H1 (cell line): ENCODE results near the gene RNF187. TPM values are rescaled to one million over a fixed set of nuclear protein-coding genes. Genes with fewer than 3 reads are reported as not detected.

Experiments
- CTCF ChIA-PET: fragments of 300-600 bp; sonication (Branson Sonifier 250); formaldehyde crosslinking; loops from one replicate; lab custom pipeline; 2021; ENCODE audit not compliant: partially characterized antibody; lab: Charles Lee
- POLR2A ChIA-PET: fragments of 300-600 bp; sonication (Branson Sonifier 250); formaldehyde crosslinking; loops from one replicate; lab custom pipeline; 2021; ENCODE audit warnings: inconsistent platforms; ENCODE audit not compliant: partially characterized antibody; lab: Charles Lee
- DNase-seq, 2 experiments: peaks; one replicate each; pipeline versions ENCODE4 v3.0.0 to v3.0.0-alpha.2; 2010 to 2022; ENCODE audit warnings: low spot score in 2 of 2, low read depth in 1 of 2, mixed read lengths in 1 of 2
- FAIRE-seq: peaks from 2 replicates; lab custom pipeline; 2011; peaks lifted over from hg19 to GRCh38; lab: Jason Lieb, UNC
- H2AFZ ChIP-seq: 2 replicates; pipeline ENCODE4 v1.8.1; 2012; ENCODE audit warnings: low read length, inconsistent platforms
- H2AK5ac ChIP-seq: 2 replicates; pipeline ENCODE4 v1.6.1; 2013; ENCODE audit warnings: low read depth, low read length
- H2BK120ac ChIP-seq: replicated peaks from 2 replicates; pipeline ENCODE3; 2013; ENCODE audit warnings: low read depth, low read length, inconsistent platforms
- H2BK12ac ChIP-seq: 2 replicates; pipeline ENCODE4 v1.6.1; 2013; ENCODE audit warnings: low read depth, low read length
- H2BK15ac ChIP-seq: 2 replicates; pipeline ENCODE4 v1.6.1; 2013; ENCODE audit warnings: low read length
- H2BK20ac ChIP-seq: 2 replicates; pipeline ENCODE4 v1.6.1; 2013; ENCODE audit warnings: low read length
- H2BK5ac ChIP-seq: 2 replicates; pipeline ENCODE4 v1.6.1; 2013; ENCODE audit warnings: low read depth, low read length
- H3K14ac ChIP-seq: 2 replicates; pipeline ENCODE4 v1.6.1; 2013; ENCODE audit warnings: inconsistent platforms; ENCODE audit not compliant: insufficient read length
- H3K18ac ChIP-seq: 2 replicates; pipeline ENCODE4 v1.6.1; 2013; ENCODE audit warnings: low read length; ENCODE audit errors: extremely low read depth
- H3K23ac ChIP-seq: 2 replicates; pipeline ENCODE4 v1.6.1; 2013; ENCODE audit warnings: inconsistent platforms; ENCODE audit not compliant: insufficient read length
- H3K23me2 ChIP-seq: 2 replicates; pipeline ENCODE4 v1.6.1; 2013; ENCODE audit warnings: low read depth, low read length
- H3K27ac ChIP-seq: 2 replicates; pipeline ENCODE4 v1.6.1; 2011; ENCODE audit warnings: low read depth, low read length, inconsistent platforms
- H3K27me3 ChIP-seq, 4 experiments: replicated peaks in 1 of 4; 1 replicate in 1 of 4; 2 replicates in 3 of 4; pipeline versions ENCODE4 v1.6.1 to v1.8.1; 2011 to 2013; ENCODE audit warnings: low read length in 3 of 4, mild to moderate bottlenecking in 3 of 4, inconsistent platforms in 2 of 4, mixed read lengths in 2 of 4, moderate library complexity in 1 of 4; ENCODE audit not compliant: control insufficient read depth in 3 of 4, insufficient read depth in 3 of 4; ENCODE audit errors: extremely low read depth in 1 of 4
- H3K36me3 ChIP-seq, 4 experiments: 2 replicates each; pipeline versions ENCODE4 v1.6.1 to v1.8.1; 2011 to 2013; ENCODE audit warnings: mild to moderate bottlenecking in 4 of 4, low read length in 3 of 4, moderate library complexity in 2 of 4, control low read depth in 1 of 4, inconsistent platforms in 1 of 4; ENCODE audit not compliant: insufficient read depth in 4 of 4, control insufficient read depth in 2 of 4
- H3K4ac ChIP-seq: replicated peaks from 2 replicates; pipeline ENCODE3; 2013; ENCODE audit warnings: low read length, low read depth, mixed read lengths, inconsistent platforms; ENCODE audit not compliant: insufficient read length
- H3K4me1 ChIP-seq, 4 experiments: replicated peaks in 1 of 4; 1 replicate in 1 of 4; 2 replicates in 3 of 4; pipeline versions ENCODE4 v1.6.1 to v1.8.1; 2011 to 2013; ENCODE audit warnings: low read length in 3 of 4, inconsistent platforms in 2 of 4, mixed read lengths in 1 of 4; ENCODE audit not compliant: insufficient read depth in 4 of 4, control insufficient read depth in 3 of 4
- H3K4me2 ChIP-seq, 2 experiments: 2 replicates each; pipeline versions ENCODE4 v1.6.1 to v1.8.1; 2011 to 2013; ENCODE audit warnings: low read depth in 2 of 2, low read length in 2 of 2, control low read depth in 1 of 2, inconsistent platforms in 1 of 2, mild to moderate bottlenecking in 1 of 2; ENCODE audit not compliant: insufficient read depth in 1 of 2
- H3K4me3 ChIP-seq, 4 experiments: fragments of 200-600, 300-600 bp in 1 of 4; sonication (generic), shearing (Covaris generic), sonication (Bioruptor Twin) in 1 of 4; 2 replicates each; pipeline versions ENCODE4 v1.5.1 to v1.8.1; 2011 to 2016; ENCODE audit warnings: low read length in 4 of 4, low read depth in 3 of 4, control low read depth in 2 of 4, inconsistent platforms in 2 of 4, mild to moderate bottlenecking in 2 of 4, mixed read lengths in 1 of 4, moderate library complexity in 1 of 4; ENCODE audit not compliant: insufficient read depth in 2 of 4; ENCODE audit errors: extremely low read depth in 1 of 4
- H3K56ac ChIP-seq: replicated peaks from 2 replicates; pipeline ENCODE3; 2013; ENCODE audit warnings: low read depth, mild to moderate bottlenecking, mixed read lengths, low read length, inconsistent platforms; ENCODE audit not compliant: insufficient read length
- H3K79me1 ChIP-seq: 2 replicates; pipeline ENCODE4 v1.6.1; 2013; ENCODE audit warnings: low read depth, low read length, control low read depth
- H3K79me2 ChIP-seq, 2 experiments: 2 replicates each; pipeline versions ENCODE4 v1.6.1 to v1.8.1; 2012 to 2013; ENCODE audit warnings: low read length in 2 of 2, mild to moderate bottlenecking in 2 of 2, inconsistent platforms in 1 of 2; ENCODE audit not compliant: insufficient read depth in 2 of 2, control insufficient read depth in 1 of 2
- H3K9ac ChIP-seq, 4 experiments: replicated peaks in 1 of 4; 1 replicate in 1 of 4; 2 replicates in 3 of 4; pipeline versions ENCODE4 v1.6.1 to v1.8.1; 2011 to 2013; ENCODE audit warnings: low read depth in 3 of 4, low read length in 3 of 4, control low read depth in 2 of 4, mild to moderate bottlenecking in 2 of 4, moderate library complexity in 2 of 4, inconsistent platforms in 1 of 4; ENCODE audit errors: extremely low read depth in 1 of 4
- H3K9me3 ChIP-seq, 2 experiments: 2 replicates each; pipeline versions ENCODE4 v1.6.1 to v1.8.1; 2012 to 2013; ENCODE audit warnings: mild to moderate bottlenecking in 2 of 2, moderate library complexity in 2 of 2, control low read depth in 1 of 2, inconsistent platforms in 1 of 2, low read depth in 1 of 2, low read length in 1 of 2, mixed read lengths in 1 of 2; ENCODE audit not compliant: insufficient read depth in 2 of 2
- H4K20me1 ChIP-seq, 2 experiments: replicated peaks in 1 of 2; 2 replicates each; pipeline versions ENCODE3 to v1.8.1; 2011 to 2013; ENCODE audit warnings: inconsistent platforms in 2 of 2, low read length in 2 of 2, mild to moderate bottlenecking in 1 of 2; ENCODE audit not compliant: insufficient read depth in 2 of 2, control insufficient read depth in 1 of 2
- H4K5ac ChIP-seq: 2 replicates; pipeline ENCODE4 v1.6.1; 2013; ENCODE audit warnings: low read length, low read depth, mixed read lengths, inconsistent platforms; ENCODE audit not compliant: insufficient read length
- H4K8ac ChIP-seq: 2 replicates; pipeline ENCODE4 v1.8.0; 2013; ENCODE audit warnings: mild to moderate bottlenecking, moderate library complexity, low read length, inconsistent platforms; ENCODE audit not compliant: insufficient read depth; ENCODE audit errors: extremely low read depth
- H4K91ac ChIP-seq: replicated peaks from 2 replicates; pipeline ENCODE3; 2013; ENCODE audit warnings: low read length, mixed read lengths, inconsistent platforms; ENCODE audit not compliant: insufficient read length
- SIRT6 ChIP-seq: IDR thresholded peaks from one replicate; pipeline ENCODE4 v1.7.1; 2012; ENCODE audit warnings: low read length, inconsistent platforms
- SP4 ChIP-seq: IDR thresholded peaks from 2 replicates; pipeline ENCODE4 v1.6.1; 2012; ENCODE audit warnings: low read length, inconsistent platforms
- SRF ChIP-seq: IDR thresholded peaks from 2 replicates; pipeline ENCODE4 v1.6.1; 2011; ENCODE audit warnings: mild to moderate bottlenecking, low read depth, low read length, moderate library complexity
- TCF12 ChIP-seq: IDR thresholded peaks from 2 replicates; pipeline ENCODE4 v1.6.1; 2011; ENCODE audit warnings: low read depth, mild to moderate bottlenecking, low read length
- YY1 ChIP-seq: IDR thresholded peaks from 2 replicates; pipeline ENCODE4 v1.6.1; 2011; ENCODE audit warnings: low read depth, mild to moderate bottlenecking, low read length
- WGBS, 2 experiments: shearing (Covaris generic) in 1 of 2; methylation state at CpG; one replicate each; pipeline versions ENCODE4 v1.1.6 to v1.1.7; 2013 to 2015; ENCODE audit warnings: low lambda C conversion rate in 2 of 2, mixed read lengths in 2 of 2, inconsistent platforms in 1 of 2, low coverage in 1 of 2, missing lambda C conversion rate in 1 of 2; ENCODE audit not compliant: insufficient replicate concordance in 2 of 2, insufficient coverage in 1 of 2, insufficient read length in 1 of 2; ENCODE audit errors: extremely low coverage in 1 of 2, missing lambda C conversion rate in 1 of 2; 5-methylcytosine and 5-hydroxymethylcytosine counted together
- polyA plus RNA-seq, 7 experiments: library from polyadenylated mRNA; depleted of rRNA in 3 of 7; stranded (reverse) in 5 of 7; unstranded in 2 of 7; fragments of >200 nt in 5 of 7; fragments of 200-250 nt in 2 of 7; gene quantifications; 1 replicate in 5 of 7; 2 replicates in 1 of 7; 4 replicates in 1 of 7; pipeline versions ENCODE4 v1.2.1 to v1.2.3, GENCODE V29; 2011 to 2013; ENCODE audit warnings: missing spikeins in 2 of 7, mixed read lengths in 2 of 7
- total RNA-seq: library from RNA; stranded (reverse); fragmentation: NEBNext Ultra II Directional; extraction: Animal tissue kit (Norgen Biotek cat#: 25700); gene quantifications from 2 replicates; pipeline ENCODE4 v1.2.1, GENCODE V29; 2021
- TF ChIP-seq, protein P1 (sequence below): IDR thresholded peaks from 2 replicates; pipeline ENCODE4 v1.6.1; 2012; ENCODE audit warnings: low read length, inconsistent platforms

Gene RNF187
- total and polyA plus RNA-seq, 2 of the 8 experiments (the other 6 are each of a cell fraction or from before 2014, with no cell fraction given), result 47.0 to 113 TPM

DNA sequence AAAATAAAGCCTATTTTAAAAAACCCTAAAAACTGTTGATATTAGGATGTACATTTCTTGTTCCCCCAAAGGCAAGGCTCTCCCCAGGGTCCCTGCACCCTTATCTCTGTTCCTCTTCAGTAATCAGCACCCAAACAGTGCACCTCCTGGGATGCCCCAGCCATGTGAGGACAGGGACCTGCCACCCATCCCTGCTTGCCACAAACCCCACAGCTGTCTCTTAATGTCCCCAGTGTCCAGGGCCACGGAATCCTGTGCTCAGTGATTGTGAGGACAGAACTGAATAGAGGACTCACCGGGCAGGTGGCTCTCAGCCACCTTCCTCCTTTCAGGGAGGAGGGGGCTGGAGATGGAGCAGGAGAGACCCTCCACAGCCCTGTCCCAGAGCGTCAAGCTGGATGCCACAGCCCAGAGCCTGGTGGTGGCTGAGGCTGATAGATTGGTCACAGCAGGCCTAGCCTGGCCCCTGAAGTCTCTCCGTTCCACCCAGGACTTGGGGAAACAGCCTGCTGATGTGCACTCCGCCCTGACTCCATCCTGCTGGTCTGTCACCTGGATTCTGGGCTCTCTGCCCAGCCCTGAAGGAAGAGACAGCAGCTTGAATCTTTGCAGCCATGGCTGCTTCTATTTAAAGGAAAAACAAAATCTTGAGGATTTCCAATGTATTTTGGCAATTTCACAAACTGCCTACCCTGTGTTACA is 23.1 kb downstream of the RNF187 start:
- DNase-seq (no peak), FAIRE-seq (no peak)
- H3K4me1 ChIP-seq, result no peaks in the 10 kb centered on the region
- ChIA-PET POLR2A (no interaction called here), CTCF (interaction anchor here (9.2 kb wide), 1 partner anchor 9 kb away, joined by 66 read pairs; no protein-coding TSS in a partner anchor)
- no peak overlapping the region for H3K18ac ChIP-seq
- no peaks in the 10 kb centered on the region for H3K23me2 ChIP-seq
- no peak overlapping the region for H4K5ac ChIP-seq
- H3K9ac ChIP-seq, result no peak overlapping the region
- no peak overlapping the region for H2BK20ac ChIP-seq
- no peak overlapping the region for H3K56ac ChIP-seq
- H3K79me2 ChIP-seq, result no peaks in the 10 kb centered on the region
- H3K23ac ChIP-seq, result no peak overlapping the region
- no peak overlapping the region for H2BK12ac ChIP-seq
- H3K27ac ChIP-seq, result no peak overlapping the region
- no peak overlapping the region for H2BK120ac ChIP-seq
- H3K9me3 ChIP-seq, result peaks cover 11 to 16% of the 10 kb centered on the region in 2 experiments; a peak in 3 of 4 replicates
- 59% methylated on average over 5 of the region's 5 CpGs; no CpG with 5 or more reads in 1 of the 2 experiments for WGBS, 2 experiments
- H4K91ac ChIP-seq, result no peak overlapping the region
- no peaks in the 10 kb centered on the region for H4K20me1 ChIP-seq
- no peak overlapping the region for H3K4me2 ChIP-seq
- no peak overlapping the region for H2BK5ac ChIP-seq
- H3K36me3 ChIP-seq, result no peaks in the 10 kb centered on the region
- no peak overlapping the region for H3K4ac ChIP-seq
- H2BK15ac ChIP-seq, result no peak overlapping the region
- H3K14ac ChIP-seq, result no peak overlapping the region
- H2AFZ ChIP-seq, result no peak overlapping the region
- no peak for TF ChIP-seq SIRT6
- TF ChIP-seq YY1, result no peak
- no peak for TF ChIP-seq SP4
- no peak for TF ChIP-seq SRF
- TF ChIP-seq, protein P1, sequence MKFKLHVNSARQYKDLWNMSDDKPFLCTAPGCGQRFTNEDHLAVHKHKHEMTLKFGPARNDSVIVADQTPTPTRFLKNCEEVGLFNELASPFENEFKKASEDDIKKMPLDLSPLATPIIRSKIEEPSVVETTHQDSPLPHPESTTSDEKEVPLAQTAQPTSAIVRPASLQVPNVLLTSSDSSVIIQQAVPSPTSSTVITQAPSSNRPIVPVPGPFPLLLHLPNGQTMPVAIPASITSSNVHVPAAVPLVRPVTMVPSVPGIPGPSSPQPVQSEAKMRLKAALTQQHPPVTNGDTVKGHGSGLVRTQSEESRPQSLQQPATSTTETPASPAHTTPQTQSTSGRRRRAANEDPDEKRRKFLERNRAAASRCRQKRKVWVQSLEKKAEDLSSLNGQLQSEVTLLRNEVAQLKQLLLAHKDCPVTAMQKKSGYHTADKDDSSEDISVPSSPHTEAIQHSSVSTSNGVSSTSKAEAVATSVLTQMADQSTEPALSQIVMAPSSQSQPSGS, result no peak
- TF ChIP-seq TCF12, result no peak
- H3K27me3 ChIP-seq, result peaks cover 0 to 31% (median 10%) of the 10 kb centered on the region in 4 experiments; a peak in 4 of 7 replicates
- H4K8ac ChIP-seq, result no peak overlapping the region
- H2AK5ac ChIP-seq, result no peak overlapping the region
- no peak overlapping the region for H3K4me3 ChIP-seq
- no peaks in the 10 kb centered on the region for H3K79me1 ChIP-seq
